Loucy (cell line): ENCODE data around the gene ATG2A.

Experiments used
- H2AFZ ChIP-seq: fragments of 200-600 bp; sonication (generic); 2 replicates; pipeline ENCODE4 v1.6.0; 2016; ENCODE audit warnings: antibody characterized with exemption, mild to moderate bottlenecking, low read length, moderate library complexity
- H3F3A ChIP-seq: fragments of 200-600 bp; 2 replicates; pipeline ENCODE4 v1.6.0; 2016; ENCODE audit warnings: antibody characterized with exemption, low read depth, mild to moderate bottlenecking
- H3K27me3 ChIP-seq: fragments of 200-600 bp; sonication (generic); 2 replicates; pipeline ENCODE4 v1.6.1; 2014; ENCODE audit warnings: low read length, mild to moderate bottlenecking; ENCODE audit not compliant: insufficient read depth, poor library complexity, severe bottlenecking
- H3K36me3 ChIP-seq: fragments of 200-600 bp; sonication (generic); 2 replicates; pipeline ENCODE4 v1.6.1; 2016; ENCODE audit warnings: low read length; ENCODE audit not compliant: insufficient read depth
- H3K4me1 ChIP-seq: fragments of 200-600 bp; sonication (generic); 2 replicates; pipeline ENCODE4 v1.5.1; 2014; ENCODE audit warnings: low read length, mild to moderate bottlenecking; ENCODE audit not compliant: insufficient read depth, poor library complexity, severe bottlenecking
- H3K4me2 ChIP-seq: fragments of 200-600 bp; sonication (generic); 2 replicates; pipeline ENCODE4 v1.6.0; 2014; ENCODE audit warnings: antibody characterized with exemption, low read length, low read depth, mild to moderate bottlenecking; ENCODE audit not compliant: poor library complexity, severe bottlenecking
- H3K4me3 ChIP-seq: fragments of 200-600 bp; sonication (generic); 2 replicates; pipeline ENCODE4 v1.5.1; 2014; ENCODE audit warnings: low read length, mild to moderate bottlenecking, mixed read lengths; ENCODE audit not compliant: poor library complexity, severe bottlenecking
- H3K79me2 ChIP-seq: fragments of 200-600 bp; sonication (generic); 2 replicates; pipeline ENCODE4 v1.6.1; 2014; ENCODE audit warnings: low read length; ENCODE audit not compliant: insufficient read depth
- H3K9ac ChIP-seq: fragments of 200-600 bp; sonication (generic); 2 replicates; pipeline ENCODE4 v1.6.0; 2014; ENCODE audit warnings: mild to moderate bottlenecking, low read depth, low read length, moderate library complexity; ENCODE audit not compliant: poor library complexity, severe bottlenecking
- H3K9me2 ChIP-seq: fragments of 200-600 bp; sonication (generic); replicated peaks from 2 replicates; pipeline ENCODE4 v1.6.1; 2016; ENCODE audit warnings: low read depth, low read length, mixed read lengths
- H3K9me3 ChIP-seq: fragments of 200-600 bp; sonication (generic); 2 replicates; pipeline ENCODE4 v1.6.1; 2014; ENCODE audit warnings: mild to moderate bottlenecking, antibody characterized with exemption, low read length, low read depth; ENCODE audit not compliant: insufficient read depth
- H4K20me1 ChIP-seq: fragments of 200-600 bp; sonication (generic); 2 replicates; pipeline ENCODE4 v1.6.0; 2014; ENCODE audit warnings: antibody characterized with exemption, low read length, mild to moderate bottlenecking; ENCODE audit not compliant: insufficient read depth, poor library complexity, severe bottlenecking
- CTCF ChIP-seq: fragments of 200-600 bp; sonication (generic); conservative IDR thresholded peaks from 2 replicates; pipeline ENCODE4 v1.5.1; 2014; ENCODE audit warnings: mild to moderate bottlenecking, antibody characterized with exemption, low read length
- EZH2phosphoT487 ChIP-seq: fragments of 200-600 bp; IDR thresholded peaks from 2 replicates; pipeline ENCODE4 v1.6.1; 2018; ENCODE audit warnings: antibody characterized with exemption, mild to moderate bottlenecking, moderate library complexity, borderline replicate concordance

The ATG2A gene

GRCh38 chr11:64959498-64959897 is 42.5 kb upstream of the ATG2A start:
- Histone ChIP-seq H3K27me3 (no peaks in the 10 kb centered on the region), H3K4me3 (no peak overlapping the region), H3F3A (no peaks in the 10 kb centered on the region), H4K20me1 (no peaks in the 10 kb centered on the region), H3K9ac (no peak overlapping the region), H3K79me2 (no peaks in the 10 kb centered on the region), H3K4me2 (no peak overlapping the region), H2AFZ (no peak overlapping the region), H3K36me3 (no peaks in the 10 kb centered on the region), H3K9me3 (no peaks in the 10 kb centered on the region), H3K9me2 (no peaks in the 10 kb centered on the region), H3K4me1 (no peaks in the 10 kb centered on the region)
- TF ChIP-seq CTCF (no peak), EZH2phosphoT487 (no peak)

- Histone ChIP-seq H3K4me3 (no peak overlapping the region), H3F3A (no peaks in the 10 kb centered on the region), H4K20me1 (no peaks in the 10 kb centered on the region), H3K36me3 (no peaks in the 10 kb centered on the region), H3K9me3 (no peaks in the 10 kb centered on the region), H3K9ac (no peak overlapping the region), H3K79me2 (no peaks in the 10 kb centered on the region), H3K9me2 (no peaks in the 10 kb centered on the region), H3K4me1 (no peaks in the 10 kb centered on the region), H3K27me3 (peaks cover 5% of the 10 kb centered on the region), H2AFZ (no peak overlapping the region), H3K4me2 (no peak overlapping the region)
- TF ChIP-seq CTCF (no peak), EZH2phosphoT487 (no peak)
These were observed 37.2 kb upstream of the ATG2A start for GRCh38 chr11:64954201-64954600.

GRCh38 chr11:64951529-64951928 is 34.5 kb upstream of the ATG2A start:
- Histone ChIP-seq H3K4me2 (no peak overlapping the region), H2AFZ (no peak overlapping the region), H3K4me1 (no peaks in the 10 kb centered on the region), H3K9me3 (no peaks in the 10 kb centered on the region), H3K4me3 (no peak overlapping the region), H3F3A (no peaks in the 10 kb centered on the region), H3K9me2 (no peaks in the 10 kb centered on the region), H3K9ac (no peak overlapping the region), H3K27me3 (peaks cover 5% of the 10 kb centered on the region), H3K36me3 (no peaks in the 10 kb centered on the region), H3K79me2 (no peaks in the 10 kb centered on the region), H4K20me1 (no peaks in the 10 kb centered on the region)
- TF ChIP-seq EZH2phosphoT487 (no peak), CTCF (no peak)
